Measurements from ENCODE around the gene BANF2.

GRCh38 chr20:17655865-17656479, 43.8 kb upstream of the BANF2 start:
- TF ChIP-seq POLR2A (IDR thresholded peaks at IDR 0.05; ENCODE audit: low read length) (no peak), GATA1 (IDR thresholded peaks at IDR 0.05; ENCODE audit: low read depth, low read length) (no peak)
